ENCODE data around the gene TMEM45A. TPM values are rescaled to one million over a fixed set of nuclear protein-coding genes. Genes with fewer than 3 reads are reported as not detected.

The TMEM45A gene
- total RNA-seq, 2 experiments from 2014 or later, result 0.65 to 0.74 TPM

- no peak overlapping the region for H3K27ac Mint-ChIP-seq
- peaks cover 25% of the 10 kb centered on the region for H3K27me3 Mint-ChIP-seq
- no peaks in the 10 kb centered on the region for H3K4me1 Mint-ChIP-seq (ENCODE audit: low read depth)
These were observed 118.8 kb downstream of the TMEM45A start for GRCh38 chr3:100611221-100611620.

GRCh38 chr3:100613721-100614390 lies 121.4 kb downstream of the TMEM45A start:
- ChIA-PET CTCF (interaction anchor here (1.0 kb wide), 1 partner anchor 24 kb away, joined by 3 read pairs; no protein-coding TSS in a partner anchor), POLR2A (no interaction called here)
- H3K4me1 Mint-ChIP-seq (ENCODE audit: low read depth), result no peaks in the 10 kb centered on the region
- H3K36me3 Mint-ChIP-seq, result no peaks in the 10 kb centered on the region
- H3K27me3 Mint-ChIP-seq, result peaks cover 25% of the 10 kb centered on the region
- H3K4me3 Mint-ChIP-seq, result no peak overlapping the region
- H3K9me3 Mint-ChIP-seq, result no peaks in the 10 kb centered on the region
- DNase-seq, result no peak
- no peak overlapping the region for H3K27ac Mint-ChIP-seq
- intact Hi-C loops (cut with micrococcal nuclease), result no loop called here

More at GRCh38 chr3:100611221-100611620, 118.8 kb downstream of the TMEM45A start:
- no peak for DNase-seq
- no peaks in the 10 kb centered on the region for H3K9me3 Mint-ChIP-seq
- ChIA-PET POLR2A (no interaction called here), CTCF (no interaction called here)
- H3K4me3 Mint-ChIP-seq, result no peak overlapping the region
- H3K36me3 Mint-ChIP-seq, result no peaks in the 10 kb centered on the region
- intact Hi-C loops (cut with micrococcal nuclease), result no loop called here

DNA sequence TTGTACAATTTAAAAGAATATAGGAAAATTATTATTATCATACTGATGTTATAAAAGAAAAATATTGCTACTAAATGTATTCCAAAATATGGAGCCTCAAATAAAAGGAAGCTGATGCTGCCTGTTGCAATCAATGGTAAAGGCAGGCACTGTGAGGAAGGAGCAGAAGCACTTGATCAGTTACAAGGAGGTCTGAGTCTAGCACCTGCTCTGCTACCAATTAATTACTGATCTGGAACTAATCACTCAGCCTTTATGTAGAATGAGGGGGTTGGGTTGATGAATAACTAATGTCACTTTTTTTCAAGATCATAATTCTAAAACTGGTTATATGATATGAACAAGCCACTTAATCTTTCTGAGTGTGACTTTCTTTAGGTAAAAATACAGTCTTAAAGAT lies 122.5 kb downstream of the TMEM45A start:
- Mint-ChIP-seq H3K27ac (no peak overlapping the region), H3K27me3 (peaks cover 20% of the 10 kb centered on the region), H3K9me3 (no peaks in the 10 kb centered on the region), H3K36me3 (no peaks in the 10 kb centered on the region), H3K4me3 (no peak overlapping the region), H3K4me1 (ENCODE audit: low read depth) (no peaks in the 10 kb centered on the region)
- ChIA-PET POLR2A (no interaction called here), CTCF (no interaction called here)
- no peak for DNase-seq
- intact Hi-C loops (cut with micrococcal nuclease), result no loop called here

DNA sequence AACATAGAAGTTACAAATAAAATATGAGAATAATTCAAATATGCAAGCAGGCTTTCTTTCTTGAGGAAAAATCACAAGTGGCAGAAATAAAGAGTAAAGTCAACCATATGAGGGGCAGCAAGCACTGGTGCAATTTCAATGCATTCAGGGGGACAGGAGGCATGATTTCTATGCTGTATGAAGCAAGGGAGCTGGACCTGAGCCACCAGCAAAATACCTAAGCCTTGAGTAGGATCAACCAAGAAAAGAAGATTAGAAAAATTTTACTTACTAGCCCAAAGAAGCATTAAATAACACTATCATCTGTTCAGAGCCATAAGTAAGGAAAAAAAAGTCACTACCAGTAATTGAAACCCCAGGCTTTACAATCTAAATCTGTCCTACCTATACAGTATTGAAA lies 123.3 kb downstream of the TMEM45A start:
- intact Hi-C loops (cut with micrococcal nuclease), result no loop called here
- no peak overlapping the region for H3K4me3 Mint-ChIP-seq
- H3K27ac Mint-ChIP-seq, result no peak overlapping the region
- no peaks in the 10 kb centered on the region for H3K36me3 Mint-ChIP-seq
- H3K9me3 Mint-ChIP-seq, result no peaks in the 10 kb centered on the region
- H3K4me1 Mint-ChIP-seq (ENCODE audit: low read depth), result no peaks in the 10 kb centered on the region
- H3K27me3 Mint-ChIP-seq, result peaks cover 14% of the 10 kb centered on the region
- DNase-seq, result no peak
- CTCF ChIA-PET, result no interaction called here
- POLR2A ChIA-PET, result no interaction called here

DNA sequence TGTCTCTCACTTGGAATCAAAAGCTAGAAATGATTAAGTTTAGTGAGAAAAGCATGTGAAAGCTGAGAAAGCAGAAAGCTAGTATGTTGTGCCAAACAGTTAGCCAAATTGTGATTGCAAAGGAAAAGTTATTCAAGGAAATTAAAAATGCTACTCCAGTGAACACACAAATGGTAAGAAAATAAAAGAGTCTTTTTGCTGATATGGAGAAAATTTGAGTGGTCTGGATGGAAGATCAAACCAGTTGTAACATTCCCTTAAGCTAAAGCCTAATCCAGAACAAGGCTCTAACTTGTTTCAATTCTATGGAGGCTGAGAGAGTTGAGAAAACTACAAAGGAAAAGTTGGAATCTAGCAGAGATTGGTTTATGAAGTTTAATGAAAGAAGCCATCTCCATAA lies 128.8 kb downstream of the TMEM45A start:
- Mint-ChIP-seq H3K9me3 (peaks cover 3% of the 10 kb centered on the region), H3K4me3 (no peak overlapping the region), H3K4me1 (ENCODE audit: low read depth) (no peaks in the 10 kb centered on the region), H3K27me3 (no peaks in the 10 kb centered on the region), H3K27ac (no peak overlapping the region), H3K36me3 (no peaks in the 10 kb centered on the region)
- ChIA-PET CTCF (interaction anchor here (1.2 kb wide), 1 partner anchor 9 kb away, joined by 3 read pairs; no protein-coding TSS in a partner anchor), POLR2A (no interaction called here)
- DNase-seq, result no peak
- intact Hi-C loops (cut with micrococcal nuclease), result no loop called here

Other genes with a start within 250 kb of the TMEM45A start
- 10 to 100 TPM; 17.8 to 22.7 TPM for gene TBC1D23, start 231.6 kb upstream of the TMEM45A start, total RNA-seq
- 10 to 100 TPM; 65.3 to 65.7 TPM for gene NIT2, start 157.9 kb upstream of the TMEM45A start, total RNA-seq
- 10 to 100 TPM; 44.9 to 47.1 TPM for gene TOMM70, start 91.5 kb upstream of the TMEM45A start, total RNA-seq
- 1 to 10 TPM; 1.9 to 2.3 TPM for gene LNP1, start 91.1 kb upstream of the TMEM45A start, total RNA-seq
- gene ADGRG7, start 117.0 kb downstream of the TMEM45A start, total RNA-seq, result not detected
- 10 to 100 TPM; 55.5 to 60.3 TPM for gene TFG, start 216.9 kb downstream of the TMEM45A start, total RNA-seq